Prostate gland (tissue), 2 donors: ENCODE measurements around the gene PPP3R1. TPM values are rescaled to one million over a fixed set of nuclear protein-coding genes. Genes with fewer than 3 reads are reported as not detected.

Experiments used
- DNase-seq: peaks from one replicate; pipeline ENCODE4 v3.0.0-alpha.2; 2019; ENCODE audit warnings: low spot score
- H3K27ac ChIP-seq, 2 donors: fragments of 200-600 bp; sonication (generic); 2 replicates each; pipeline ENCODE4 v1.5.1; 2017 to 2019
- H3K27me3 ChIP-seq: fragments of 200-600 bp; sonication (generic); replicated peaks from 2 replicates; pipeline ENCODE4 v1.5.1; 2019; ENCODE audit not compliant: insufficient read depth
- H3K36me3 ChIP-seq, 2 donors: fragments of 200-600 bp; sonication (generic); 1 replicate in 1 of 2; 2 replicates in 1 of 2; pipeline versions ENCODE4 v1.5.1 to v1.8.1; 2017 to 2019
- H3K4me1 ChIP-seq: fragments of 200-600 bp; sonication (generic); replicated peaks from 2 replicates; pipeline ENCODE4 v1.5.1; 2019
- H3K4me3 ChIP-seq, 2 donors: fragments of 200-600 bp; sonication (generic); 2 replicates each; pipeline ENCODE4 v1.5.1; 2017 to 2019
- H3K9me3 ChIP-seq: fragments of 200-600 bp; sonication (generic); 2 replicates; pipeline ENCODE4 v1.5.1; 2017
- CTCF ChIP-seq, 4 experiments: fragments of 200-600 bp in 2 of 4; fragments of 450-650 bp in 2 of 4; sonication (generic) in 2 of 4; IDR thresholded peaks; 1 replicate in 3 of 4; 2 replicates in 1 of 4; pipeline ENCODE4 v1.5.1; 2016 to 2019; ENCODE audit warnings: antibody characterized with exemption in 4 of 4, mild to moderate bottlenecking in 2 of 4, moderate library complexity in 2 of 4
- POLR2A ChIP-seq: fragments of 450-650 bp; IDR thresholded peaks from one replicate; pipeline ENCODE4 v1.6.1; 2016; ENCODE audit warnings: antibody characterized with exemption, mild to moderate bottlenecking
- POLR2AphosphoS5 ChIP-seq: sonication (generic); formaldehyde crosslinking; IDR thresholded peaks from one replicate; pipeline ENCODE4 v1.6.1; 2017; ENCODE audit warnings: antibody characterized with exemption
- WGBS: methylation state at CpG from one replicate; pipeline ENCODE4 v1.1.5; 2018; 5-methylcytosine and 5-hydroxymethylcytosine counted together
- intact Hi-C: fragments of 100-400 bp; cut with DNase I; formaldehyde crosslinking; loops from one replicate; pipeline ENCODE4 v1.14.2; 2022
- total RNA-seq, 2 donors: library from RNA; depleted of rRNA; stranded (reverse); fragments of >200 nt; gene quantifications; one replicate each; pipeline ENCODE4 v1.1.0, GENCODE V29; 2016

Gene PPP3R1
- total RNA-seq, 2 donors from 2014 or later = 31.3 to 34.9 TPM

- no peak for DNase-seq
- Histone ChIP-seq H3K9me3 (no peaks in the 10 kb centered on the region), H3K4me3 (no peak overlapping the region), H3K27ac (no peak overlapping the region), H3K36me3 (no peaks in the 10 kb centered on the region), H3K4me1 (no peaks in the 10 kb centered on the region), H3K27me3 (no peaks in the 10 kb centered on the region)
- 63% methylated on average over 2 of the region's 2 CpGs for WGBS
- no peak for TF ChIP-seq POLR2A
- no peak for TF ChIP-seq POLR2AphosphoS5
- no peak for TF ChIP-seq CTCF (IDR thresholded peaks at IDR 0.05)
- intact Hi-C loops = no loop called here
Measured at GRCh38 chr2:68272246-68272994, 20.1 kb upstream of the PPP3R1 start.

GRCh38 chr2:68266655-68267054, 14.3 kb upstream of the PPP3R1 start:
- Histone ChIP-seq H3K27me3 (no peaks in the 10 kb centered on the region), H3K9me3 (no peaks in the 10 kb centered on the region), H3K4me1 (no peaks in the 10 kb centered on the region), H3K36me3 (no peaks in the 10 kb centered on the region), H3K27ac (no peak overlapping the region), H3K4me3 (no peak overlapping the region)
- TF ChIP-seq POLR2AphosphoS5 (no peak), POLR2A (no peak), CTCF (IDR thresholded peaks at IDR 0.05) (no peak)
- no peak for DNase-seq
- intact Hi-C loops = no loop called here
- WGBS = 95% methylated on average over 1 of the region's 1 CpG

DNA sequence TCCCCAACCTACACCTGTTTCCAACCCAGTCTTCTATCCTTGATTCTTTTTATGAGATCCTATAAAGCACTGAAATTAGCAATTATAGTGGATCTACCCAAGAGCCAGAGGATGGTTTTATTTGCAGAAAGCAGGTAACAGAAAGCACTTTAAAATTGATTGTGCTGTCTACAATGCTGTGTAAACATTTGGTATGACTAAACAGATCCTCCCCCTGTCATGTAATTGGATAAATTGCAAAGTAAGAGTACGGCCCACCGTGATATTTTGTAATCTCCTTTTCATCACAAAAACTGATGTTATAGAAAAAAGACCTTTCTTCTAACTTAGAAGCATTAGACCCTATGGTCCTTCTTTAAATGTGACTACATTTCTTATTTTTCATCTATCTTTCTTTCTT, 11.3 kb upstream of the PPP3R1 start:
- no peak overlapping the region for H3K27ac ChIP-seq
- H3K4me1 ChIP-seq = no peaks in the 10 kb centered on the region
- H3K27me3 ChIP-seq = no peaks in the 10 kb centered on the region
- H3K9me3 ChIP-seq = no peaks in the 10 kb centered on the region
- DNase-seq = no peak
- intact Hi-C loops = no loop called here
- no peak for TF ChIP-seq POLR2AphosphoS5
- no peak for TF ChIP-seq CTCF (IDR thresholded peaks at IDR 0.05)
- no peak for TF ChIP-seq POLR2A
- H3K4me3 ChIP-seq = no peak overlapping the region
- no peaks in the 10 kb centered on the region for H3K36me3 ChIP-seq
- WGBS = 38% methylated on average over 2 of the region's 2 CpGs

- H3K9me3 ChIP-seq = no peaks in the 10 kb centered on the region
- no peaks in the 10 kb centered on the region for H3K36me3 ChIP-seq
- H3K27me3 ChIP-seq = no peaks in the 10 kb centered on the region
- H3K4me3 ChIP-seq = no peak overlapping the region
- H3K4me1 ChIP-seq = no peaks in the 10 kb centered on the region
- TF ChIP-seq CTCF (IDR thresholded peaks at IDR 0.05) = no peak
- TF ChIP-seq POLR2AphosphoS5 = no peak
- TF ChIP-seq POLR2A = no peak
- 98% methylated on average over 2 of the region's 2 CpGs for WGBS
- intact Hi-C loops = no loop called here
- DNase-seq = no peak
- H3K27ac ChIP-seq = no peak overlapping the region
Measured at GRCh38 chr2:68258851-68259250, 6.5 kb upstream of the PPP3R1 start.

DNA sequence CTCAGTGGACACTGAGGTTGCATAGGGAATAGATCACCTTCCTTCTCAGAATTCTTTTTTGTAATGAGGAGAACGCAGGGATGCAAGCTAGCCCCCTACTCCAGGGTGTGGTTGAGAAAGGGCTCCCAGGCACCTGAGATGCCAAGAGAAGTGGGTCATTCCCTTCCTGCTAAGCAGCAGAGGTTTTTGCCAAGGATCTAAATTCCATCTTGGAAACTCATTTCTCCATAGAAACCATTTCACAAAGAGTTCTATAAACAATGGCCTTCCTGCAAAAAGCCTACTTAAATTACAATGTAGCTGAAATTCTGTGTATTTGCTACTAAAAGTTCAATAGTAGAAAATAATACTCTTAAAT, 3.7 kb upstream of the PPP3R1 start:
- DNase-seq = no peak
- intact Hi-C loops = no loop called here
- TF ChIP-seq POLR2A (no peak), CTCF (IDR thresholded peaks at IDR 0.05) (no peak), POLR2AphosphoS5 (no peak)
- Histone ChIP-seq H3K27ac (no peak overlapping the region), H3K4me3 (no peak overlapping the region), H3K4me1 (no peaks in the 10 kb centered on the region), H3K36me3 (no peaks in the 10 kb centered on the region), H3K27me3 (no peaks in the 10 kb centered on the region), H3K9me3 (no peaks in the 10 kb centered on the region)
- 93% methylated on average over 1 of the region's 1 CpG for WGBS
